GM19455 (cell line): ENCODE results near the gene RABL6.
"Not testable (repeated sequence)": the region's sequence is repeated elsewhere in the genome, so short reads cannot be mapped to it uniquely, and the experiment has no call there.

Experiments
- ATAC-seq: cut with Tn5 transposase; IDR thresholded peaks from one replicate; pipeline ENCODE4 v1.9.1; 2021; ENCODE audit not compliant: unreplicated experiment

RABL6 gene

GRCh38 chr9:136869611-136870010 lies 61.9 kb downstream of the RABL6 start:
- not testable (repeated sequence) for ATAC-seq

- no peak for ATAC-seq
Observed at GRCh38 chr9:136875155-136875554, 67.4 kb downstream of the RABL6 start.

- ATAC-seq = no peak
Observed at GRCh38 chr9:136876476-136876875, 68.7 kb downstream of the RABL6 start.

GRCh38 chr9:136880651-136881050 lies 72.9 kb downstream of the RABL6 start:
- no peak for ATAC-seq

- peak; percentile 25 for ATAC-seq
Observed at GRCh38 chr9:136881691-136882108, 74.0 kb downstream of the RABL6 start.

- no peak for ATAC-seq
Observed at GRCh38 chr9:136882109-136882946, 74.6 kb downstream of the RABL6 start.

- ATAC-seq = not testable (repeated sequence)
Observed at GRCh38 chr9:136882947-136883283, 75.2 kb downstream of the RABL6 start.

GRCh38 chr9:136883670-136884069 lies 75.9 kb downstream of the RABL6 start:
- not testable (repeated sequence) for ATAC-seq

GRCh38 chr9:136885950-136886578 lies 78.3 kb downstream of the RABL6 start, which contains the start of gene TRAF2:
TSS of gene TRAF2 (plus strand) at chr9:136886516. CDS start at chr9:136898741, 12,225 bp downstream.
- ATAC-seq = peak; percentile 75

- peak; percentile 24 for ATAC-seq
Observed at GRCh38 chr9:136886610-136887597, 79.2 kb downstream of the RABL6 start.

GRCh38 chr9:136888454-136888853 lies 80.7 kb downstream of the RABL6 start:
- no peak for ATAC-seq

- no peak for ATAC-seq
Observed at GRCh38 chr9:136889858-136890257, 82.1 kb downstream of the RABL6 start.

GRCh38 chr9:136890661-136891060 lies 82.9 kb downstream of the RABL6 start:
- ATAC-seq = no peak
